Raji (cell line): ENCODE measurements around the gene RFPL1.

Source experiments
- POLR2A ChIP-seq: IDR thresholded peaks from 2 replicates; pipeline ENCODE4 v1.6.1; 2011; ENCODE audit warnings: low read depth, low read length, control low read depth; ENCODE audit not compliant: insufficient read depth

Gene RFPL1

DNA sequence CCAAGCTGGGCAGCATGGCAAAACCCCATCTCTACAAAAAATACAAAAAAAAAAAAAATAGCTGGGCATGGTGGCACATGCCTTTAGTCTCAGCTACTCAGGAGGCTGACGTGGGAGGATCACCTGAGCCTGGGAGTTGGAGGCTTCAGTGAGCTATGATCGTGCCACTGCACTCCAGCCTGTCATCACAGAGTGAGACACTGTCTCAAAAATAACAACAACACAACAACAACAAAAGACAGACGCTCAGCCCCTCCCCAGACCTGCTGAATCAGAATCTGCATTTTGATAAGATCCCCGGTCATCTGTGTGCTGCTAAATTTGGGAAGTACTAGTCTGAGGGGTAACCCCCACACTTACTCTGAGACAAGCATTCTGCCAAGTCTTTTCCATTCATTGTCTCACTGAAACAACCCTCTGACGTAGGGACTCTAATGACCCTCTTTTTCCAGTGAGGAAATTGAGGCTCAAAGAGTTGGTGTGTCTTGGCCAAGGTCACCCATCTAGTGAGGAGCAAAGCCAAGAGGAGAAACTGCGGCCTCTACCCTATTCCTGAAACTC lies 49.1 kb downstream of the RFPL1 start:
- TF ChIP-seq POLR2A, result no peak

DNA sequence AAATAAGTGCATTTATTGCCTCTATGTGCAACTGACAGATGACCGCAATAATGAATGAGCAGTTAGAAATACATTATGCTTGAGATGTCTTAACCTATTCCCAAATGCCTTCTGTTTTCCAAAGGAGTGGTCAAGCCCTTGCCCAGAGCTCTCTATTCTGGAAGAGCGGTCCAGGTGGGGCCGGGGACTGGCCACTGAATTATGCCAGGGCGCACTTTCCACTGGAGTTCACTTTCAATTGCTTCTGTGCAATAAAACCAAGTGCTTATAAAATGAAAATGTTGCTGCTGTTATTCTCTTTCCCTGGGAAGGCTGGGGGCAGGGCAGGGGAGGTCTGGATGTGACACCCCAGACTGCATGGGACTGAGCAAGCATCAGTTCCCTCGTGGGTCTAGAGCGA lies 52.6 kb downstream of the RFPL1 start:
- TF ChIP-seq POLR2A, result no peak
